HG02759 (cell line): Measurements from ENCODE around the gene TRAF2.

ENCODE experiments used
- ATAC-seq: cut with Tn5 transposase; IDR thresholded peaks from one replicate; pipeline ENCODE4 v1.9.1; 2021; ENCODE audit warnings: mild to moderate bottlenecking, moderate library complexity; ENCODE audit not compliant: unreplicated experiment

Gene TRAF2

DNA sequence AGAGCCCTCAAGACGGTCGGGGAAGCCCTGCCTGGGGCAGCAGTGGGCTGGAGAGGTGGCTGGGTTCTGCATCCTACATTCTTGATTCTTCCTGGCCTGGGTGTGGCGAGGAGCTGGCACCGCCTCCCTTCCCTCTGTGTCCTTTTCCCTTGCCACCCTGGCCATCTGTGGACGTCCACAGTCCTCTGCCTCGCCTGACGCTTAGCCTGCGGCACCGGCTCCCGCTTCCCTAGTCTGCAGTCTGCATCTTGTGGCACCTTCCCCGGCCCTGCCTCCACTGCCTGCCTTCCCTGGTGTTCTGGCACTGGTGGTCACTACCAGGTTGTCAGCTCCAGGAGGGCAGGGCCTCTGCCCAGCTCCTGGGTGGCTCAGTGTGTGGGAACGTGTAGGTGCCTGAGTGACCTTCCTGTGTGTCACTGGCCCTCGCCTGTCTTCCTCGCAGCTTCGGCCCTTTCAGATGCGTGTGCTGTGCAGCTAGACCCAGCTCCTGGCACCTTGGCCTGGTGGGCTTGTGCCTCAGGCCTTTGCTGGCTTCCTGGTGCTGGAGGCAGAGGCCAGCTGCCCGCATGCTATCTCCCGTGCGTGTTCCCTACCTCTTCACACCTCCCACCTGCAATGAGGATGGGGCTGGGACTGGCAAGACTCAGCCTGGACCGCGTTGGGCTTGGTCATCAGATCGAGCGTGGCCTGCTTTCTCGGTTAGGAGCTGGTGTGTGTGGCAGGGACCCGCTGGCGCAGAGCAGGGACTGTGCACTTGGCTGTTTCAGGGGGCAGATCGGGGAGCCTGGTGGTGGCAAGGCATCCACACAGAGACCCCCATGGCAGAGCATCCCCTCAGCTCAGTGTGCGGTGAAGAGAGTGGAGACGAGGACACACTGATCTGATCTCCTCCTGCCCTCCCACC is 20.9 kb downstream of the TRAF2 start:
- ATAC-seq = no peak

- no peak for ATAC-seq
These were observed 24.0 kb downstream of the TRAF2 start for GRCh38 chr9:136910197-136910900.

- no peak for ATAC-seq
These were observed 24.6 kb downstream of the TRAF2 start for GRCh38 chr9:136910901-136911245.

DNA sequence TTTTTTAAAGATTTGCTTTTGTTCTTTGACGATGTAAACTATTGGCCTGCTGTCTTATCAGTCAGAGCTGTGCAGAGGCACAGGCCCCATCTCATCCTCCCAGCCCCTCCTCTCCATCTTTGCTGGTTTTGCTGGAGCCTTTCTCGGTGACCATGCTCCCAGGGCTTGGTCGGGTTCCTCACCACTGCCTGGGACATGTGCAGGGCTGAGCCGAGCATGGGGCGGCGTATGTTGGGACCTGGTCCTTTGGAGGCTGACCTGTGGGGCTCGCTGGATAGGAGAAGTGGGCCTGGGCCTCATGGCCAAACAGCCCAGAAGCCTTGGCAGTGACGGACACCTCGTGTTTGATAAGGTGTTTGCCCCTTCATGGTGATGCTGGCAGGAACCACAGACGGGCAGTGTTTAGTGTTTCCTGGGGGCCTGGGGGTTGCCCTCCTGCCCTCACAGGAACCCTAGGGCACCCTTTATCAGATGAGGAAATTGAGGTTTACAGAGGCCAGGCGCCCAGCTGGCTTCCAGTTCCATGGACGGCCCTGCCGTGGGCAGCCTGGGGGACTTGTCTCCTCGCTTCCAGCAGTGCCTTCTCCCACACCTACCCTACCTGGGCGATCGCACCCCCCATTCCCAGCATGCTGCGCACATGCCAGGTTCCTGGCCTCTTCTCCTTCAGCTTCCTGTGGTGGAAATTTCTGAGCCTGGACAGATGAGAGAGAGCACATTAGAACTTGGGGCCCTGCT is 27.6 kb downstream of the TRAF2 start:
- ATAC-seq = no peak

DNA sequence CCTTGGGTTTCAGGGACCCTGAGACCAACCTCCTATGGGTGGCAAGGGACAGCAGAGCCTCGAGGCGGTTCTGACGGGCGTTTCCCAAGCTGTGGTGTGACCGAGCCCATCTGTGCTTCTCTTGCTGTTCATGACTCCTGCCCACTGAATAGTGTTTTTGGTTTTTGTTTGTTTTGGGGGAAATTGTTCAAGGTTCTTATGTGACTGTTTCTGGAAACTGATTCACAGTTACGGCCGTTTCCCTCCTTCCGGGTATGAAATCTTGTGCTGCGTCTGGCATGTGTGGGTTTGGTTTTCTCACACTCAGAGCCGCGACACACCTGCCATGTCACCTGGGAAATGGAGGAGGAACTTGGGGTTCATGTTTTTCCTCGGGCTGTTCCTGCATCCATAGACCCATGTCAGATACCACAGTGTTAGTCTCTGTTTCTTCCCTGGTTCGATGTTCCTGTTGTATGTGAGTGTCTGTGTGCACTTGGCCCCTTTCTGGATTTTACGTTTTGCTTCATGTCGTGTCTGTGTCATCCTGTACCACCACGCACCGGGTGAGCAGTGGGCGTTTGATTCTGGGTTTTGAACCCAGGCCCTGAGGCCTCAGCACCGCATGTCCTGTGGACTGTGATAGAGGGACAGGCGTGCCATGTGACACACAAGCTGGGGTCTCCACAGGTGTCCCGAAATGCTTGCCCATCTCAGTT is 29.5 kb downstream of the TRAF2 start:
- ATAC-seq = no peak

DNA sequence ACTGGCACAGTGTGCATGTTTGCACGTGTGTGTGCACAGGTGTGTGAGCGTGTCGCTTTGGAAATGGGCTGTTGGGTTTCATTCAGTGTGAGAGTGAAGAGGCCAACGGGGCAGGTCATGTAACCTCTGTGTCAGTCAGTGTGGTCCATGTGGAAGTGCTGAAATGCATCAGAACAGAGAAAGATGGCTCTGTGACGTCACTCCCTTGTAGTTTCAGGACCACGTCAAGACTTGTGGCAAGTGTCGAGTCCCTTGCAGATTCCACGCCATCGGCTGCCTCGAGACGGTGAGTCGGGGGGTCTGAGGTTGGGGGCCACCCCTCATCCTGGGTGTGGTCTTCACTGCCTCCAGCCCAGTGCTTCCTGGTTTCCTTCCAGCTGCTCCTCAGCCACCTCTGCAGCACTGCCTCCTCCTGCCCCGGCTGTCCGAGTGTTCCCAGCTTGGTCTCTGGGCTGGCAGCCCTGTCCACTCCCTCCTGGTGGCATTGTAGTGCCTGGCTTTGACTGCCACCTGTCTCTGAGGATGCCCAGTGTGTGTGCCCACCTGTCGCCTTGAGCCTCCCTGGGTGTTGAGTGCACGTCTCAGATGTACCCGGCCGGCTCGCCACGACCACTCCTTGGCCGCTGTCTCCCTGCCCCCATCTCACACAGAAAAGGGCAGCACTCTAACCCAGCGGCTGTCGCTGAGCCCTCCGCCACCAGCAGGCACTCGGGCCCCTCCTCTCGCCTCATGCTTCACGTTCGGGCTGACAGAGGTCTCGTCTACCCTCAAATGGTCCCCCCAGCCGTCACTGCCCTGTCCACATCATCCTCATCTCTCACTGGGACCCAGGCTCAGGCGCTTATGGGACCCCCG is 30.2 kb downstream of the TRAF2 start:
- no peak for ATAC-seq

DNA sequence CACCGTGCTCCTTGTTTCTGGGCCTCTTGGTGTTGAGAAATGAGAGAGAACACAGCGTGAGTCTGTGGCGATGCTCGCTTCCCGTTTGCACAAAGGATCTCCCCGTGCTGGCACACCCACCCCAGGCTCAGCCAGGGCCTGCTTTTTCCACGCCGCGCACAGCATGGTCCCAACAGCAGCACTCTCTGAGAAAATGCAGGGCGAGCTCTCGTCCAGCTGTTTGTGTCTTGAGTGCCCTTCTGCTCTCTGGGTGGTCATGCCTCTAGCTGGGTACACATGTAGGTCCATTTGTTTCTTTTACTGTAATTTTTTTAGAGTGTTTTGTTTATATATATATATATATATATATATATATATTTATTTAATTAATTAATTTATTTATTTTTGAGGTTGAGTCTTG is 31.6 kb downstream of the TRAF2 start:
- ATAC-seq = no peak

- no peak for ATAC-seq
These were observed 33.8 kb downstream of the TRAF2 start for GRCh38 chr9:136920069-136920468.

DNA sequence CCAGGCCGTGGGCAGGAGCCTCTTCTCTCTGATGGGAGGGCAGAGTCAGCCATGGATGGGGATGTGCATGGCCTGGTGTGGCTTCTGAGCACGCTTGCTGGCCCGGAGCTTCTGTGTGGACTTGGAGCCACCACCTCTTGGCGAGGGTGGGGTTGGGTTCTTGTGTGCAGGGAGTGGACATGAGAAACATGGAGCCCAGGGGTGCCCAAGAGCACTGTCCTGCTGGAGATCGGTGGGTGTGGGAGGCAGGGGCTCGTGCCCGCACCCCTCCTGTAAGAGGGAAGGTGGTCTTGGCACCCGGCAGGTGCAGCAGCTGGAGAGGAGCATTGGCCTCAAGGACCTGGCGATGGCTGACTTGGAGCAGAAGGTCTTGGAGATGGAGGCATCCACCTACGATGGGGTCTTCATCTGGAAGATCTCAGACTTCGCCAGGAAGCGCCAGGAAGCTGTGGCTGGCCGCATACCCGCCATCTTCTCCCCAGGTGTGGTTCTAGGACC is 34.5 kb downstream of the TRAF2 start:
- ATAC-seq = no peak

DNA sequence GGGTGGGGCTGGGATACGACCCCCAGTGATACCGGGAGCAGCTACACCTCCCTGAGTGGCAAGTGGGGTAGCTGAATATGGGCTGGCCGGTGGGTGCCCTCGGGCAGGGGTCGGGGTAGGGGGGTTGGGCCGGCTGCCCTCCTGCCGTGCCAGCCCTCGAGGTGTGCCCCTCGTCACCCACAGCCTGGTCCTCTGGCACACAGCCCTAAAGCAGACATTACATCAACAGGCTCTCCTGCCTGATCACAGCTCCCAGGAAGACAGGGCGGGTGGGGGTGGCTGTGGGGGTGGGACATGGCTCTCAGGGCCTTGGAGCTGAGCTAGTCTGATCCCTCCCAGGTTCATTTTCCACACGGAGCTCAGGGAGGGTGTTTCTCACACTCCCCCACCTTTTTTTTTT is 35.0 kb downstream of the TRAF2 start:
- no peak for ATAC-seq

- no peak for ATAC-seq
These were observed 35.4 kb downstream of the TRAF2 start for GRCh38 chr9:136921718-136922117.

DNA sequence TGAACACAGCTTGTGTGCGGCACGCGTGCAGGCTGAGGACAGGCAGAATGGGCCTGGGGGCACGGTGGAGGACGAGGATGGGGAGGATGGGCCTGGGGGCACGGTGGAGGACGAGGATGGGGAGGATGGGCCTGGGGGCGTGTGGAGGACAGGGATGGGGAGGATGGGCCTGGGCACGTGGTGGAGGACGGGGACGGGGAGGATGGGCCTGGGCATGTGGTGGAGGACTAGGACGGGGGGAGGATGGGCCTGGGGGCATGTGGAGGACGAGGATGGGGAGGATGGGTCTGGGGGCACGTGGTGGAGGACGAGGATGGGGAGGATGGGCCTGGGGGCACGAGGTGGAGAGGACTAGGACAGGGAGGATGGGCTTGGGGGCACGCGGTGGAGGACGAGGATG is 36.2 kb downstream of the TRAF2 start:
- ATAC-seq = no peak

DNA sequence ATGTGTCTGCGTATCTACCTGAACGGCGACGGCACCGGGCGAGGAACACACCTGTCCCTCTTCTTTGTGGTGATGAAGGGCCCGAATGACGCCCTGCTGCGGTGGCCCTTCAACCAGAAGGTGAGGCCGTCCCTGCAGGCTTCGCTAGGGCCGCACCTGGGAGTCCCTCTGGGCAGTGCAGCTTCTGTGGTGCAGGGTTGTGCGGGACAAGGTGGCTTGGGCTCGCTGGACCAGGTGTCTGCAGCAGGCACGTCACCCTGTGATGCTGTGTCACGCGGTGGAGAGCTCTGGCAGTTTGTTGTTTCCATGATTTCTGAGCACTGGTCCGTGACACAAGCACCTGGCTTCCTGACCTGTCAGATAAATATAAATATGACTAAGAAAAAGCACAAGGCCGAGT is 37.6 kb downstream of the TRAF2 start:
- no peak for ATAC-seq

DNA sequence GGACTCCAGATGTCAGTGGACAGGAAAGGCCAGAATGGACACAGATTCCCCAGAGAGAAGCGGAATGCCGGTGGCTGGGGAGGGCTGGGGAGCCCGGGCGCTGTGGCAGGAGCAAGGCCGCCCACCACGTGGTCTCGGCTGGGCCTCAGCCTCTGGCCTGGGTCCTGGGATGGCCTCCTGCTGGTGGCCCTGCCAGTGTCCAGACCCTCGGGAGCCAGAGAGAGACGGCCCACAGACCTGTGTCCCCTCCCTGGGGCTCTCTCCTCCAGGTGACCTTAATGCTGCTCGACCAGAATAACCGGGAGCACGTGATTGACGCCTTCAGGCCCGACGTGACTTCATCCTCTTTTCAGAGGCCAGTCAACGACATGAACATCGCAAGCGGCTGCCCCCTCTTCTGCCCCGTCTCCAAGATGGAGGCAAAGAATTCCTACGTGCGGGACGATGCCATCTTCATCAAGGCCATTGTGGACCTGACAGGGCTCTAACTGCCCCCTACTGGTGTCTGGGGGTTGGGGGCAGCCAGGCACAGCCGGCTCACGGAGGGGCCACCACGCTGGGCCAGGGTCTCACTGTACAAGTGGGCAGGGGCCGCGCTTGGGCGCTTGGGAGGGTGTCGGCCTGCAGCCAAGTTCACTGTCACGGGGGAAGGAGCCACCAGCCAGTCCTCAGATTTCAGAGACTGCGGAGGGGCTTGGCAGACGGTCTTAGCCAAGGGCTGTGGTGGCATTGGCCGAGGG is 39.3 kb downstream of the TRAF2 start:
- ATAC-seq = no peak

DNA sequence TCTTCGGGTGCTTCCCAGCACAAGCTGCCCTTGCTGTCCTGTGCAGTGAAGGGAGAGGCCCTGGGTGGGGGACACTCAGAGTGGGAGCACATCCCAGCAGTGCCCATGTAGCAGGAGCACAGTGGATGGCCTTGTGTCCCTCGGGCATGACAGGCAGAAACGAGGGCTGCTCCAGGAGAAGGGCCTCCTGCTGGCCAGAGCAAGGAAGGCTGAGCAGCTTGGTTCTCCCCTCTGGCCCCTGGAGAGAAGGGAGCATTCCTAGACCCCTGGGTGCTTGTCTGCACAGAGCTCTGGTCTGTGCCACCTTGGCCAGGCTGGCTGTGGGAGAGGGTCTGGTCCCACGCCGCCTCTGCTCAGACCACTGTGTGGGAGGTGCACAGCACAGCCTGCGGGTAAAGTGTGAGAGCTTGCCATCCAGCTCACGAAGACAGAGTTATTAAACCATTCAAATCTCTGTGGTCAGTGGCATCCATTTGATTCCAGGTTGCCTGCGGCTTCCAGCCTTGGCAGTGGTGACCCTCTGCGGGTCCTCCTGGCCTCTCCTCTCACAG is 39.9 kb downstream of the TRAF2 start:
- no peak for ATAC-seq

GRCh38 chr9:136926749-136927148 is 40.4 kb downstream of the TRAF2 start:
- ATAC-seq = no peak

- no peak for ATAC-seq
These were observed 41.3 kb downstream of the TRAF2 start for GRCh38 chr9:136927343-136928271.

DNA sequence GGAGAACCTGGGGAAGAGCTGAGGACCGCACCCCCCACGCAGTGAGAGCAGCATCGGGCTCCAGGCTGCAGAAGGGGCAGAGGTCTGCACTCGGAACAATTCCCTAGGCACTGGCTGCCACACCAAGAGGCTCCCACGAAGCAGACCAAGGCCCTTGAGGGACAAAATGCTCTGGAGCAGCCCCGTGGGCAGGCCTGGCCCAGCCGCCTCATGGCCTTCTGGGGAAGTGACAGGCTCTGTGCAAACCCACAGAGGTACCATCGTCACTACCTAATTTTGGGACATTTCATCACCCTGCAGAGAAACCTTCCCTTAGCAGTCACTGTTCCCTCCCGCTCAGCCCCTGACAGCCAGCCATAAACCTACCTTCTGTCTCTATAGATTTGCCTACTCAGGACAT is 42.3 kb downstream of the TRAF2 start:
- ATAC-seq = no peak
